ENCODE data around the gene GAB3. TPM values are rescaled to one million over a fixed set of nuclear protein-coding genes. Genes with fewer than 3 reads are reported as not detected.

The GAB3 gene
- polyA plus RNA-seq, 1 donor (not counting 4 experiments of a cell fraction or from before 2014, with no cell fraction given) = 0.18 TPM

DNA sequence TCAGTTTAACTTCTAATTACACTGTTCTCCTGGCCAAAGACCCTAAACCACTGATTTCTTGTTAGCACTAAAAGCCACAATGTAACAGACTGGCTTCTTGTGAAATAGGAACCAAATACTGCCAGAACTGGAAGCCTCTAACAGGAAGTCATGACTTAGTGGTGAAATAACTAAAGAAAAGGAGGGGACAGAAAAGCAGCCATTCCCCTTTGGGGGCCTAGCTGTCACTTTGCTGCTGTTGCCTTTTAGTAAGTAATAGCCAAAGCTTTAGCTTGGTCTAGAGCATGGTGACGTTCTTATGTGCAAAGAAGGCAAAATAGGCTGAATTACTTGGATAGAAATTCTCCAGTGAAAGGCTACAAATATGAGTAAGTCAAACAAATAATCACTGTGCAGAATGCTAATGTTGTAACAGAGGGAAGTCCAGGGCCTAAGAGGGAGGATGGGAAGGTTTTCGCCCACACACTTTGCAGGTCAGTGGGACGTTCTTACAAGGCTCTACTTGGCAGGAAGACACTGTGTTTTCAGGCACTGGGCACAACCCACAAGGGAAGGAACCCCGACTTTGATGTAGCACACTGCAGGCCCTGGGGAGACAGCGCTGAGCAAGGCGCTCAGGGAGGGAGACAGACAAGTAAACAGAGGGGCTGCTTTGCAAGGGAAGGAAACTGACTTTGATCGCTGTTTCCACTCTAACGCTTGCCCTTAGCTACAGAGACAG is 16.7 kb downstream of the GAB3 start:
- H3K9me3 ChIP-seq (ENCODE audit: control insufficient read depth, low read depth, low read length) = no peaks in the 10 kb centered on the region
- H3K4me2 ChIP-seq (ENCODE audit: control insufficient read depth, extremely low read depth, insufficient read depth, low read depth, low read length) = no peak overlapping the region
- no peak overlapping the region for H3K9ac ChIP-seq (ENCODE audit: control insufficient read depth, extremely low read depth, insufficient read depth, low read length)
- peaks cover 7% of the 10 kb centered on the region for H3K4me1 ChIP-seq (ENCODE audit: control insufficient read depth, extremely low read depth, insufficient read depth, low read length)
- no peaks in the 10 kb centered on the region for H4K20me1 ChIP-seq (ENCODE audit: control insufficient read depth, extremely low read depth, insufficient read depth, low read length)
- DNase-seq (ENCODE audit: low read depth, low spot score) = no peak
- no peaks in the 10 kb centered on the region for H3K27me3 ChIP-seq (ENCODE audit: control insufficient read depth, extremely low read depth, insufficient read depth, low read length)
- dilution Hi-C loops (cut with MboI; ENCODE audit: extremely low pct_ligation_motif_present, low sequenced_read_pairs) = no loop called here
- H3K27ac ChIP-seq (ENCODE audit: control insufficient read depth, insufficient read depth, low read length) = no peak overlapping the region
- no peak overlapping the region for H2AFZ ChIP-seq (ENCODE audit: control insufficient read depth, low read length)
- H3K9me1 ChIP-seq (ENCODE audit: control insufficient read depth, extremely low read depth, insufficient read depth, low read length) = no peaks in the 10 kb centered on the region
- H3K36me3 ChIP-seq (ENCODE audit: control insufficient read depth in 2 of 2, extremely low read depth in 1 of 2, insufficient read depth in 2 of 2, low read length in 2 of 2) = no peaks in the 10 kb centered on the region
- TF ChIP-seq, protein P1, sequence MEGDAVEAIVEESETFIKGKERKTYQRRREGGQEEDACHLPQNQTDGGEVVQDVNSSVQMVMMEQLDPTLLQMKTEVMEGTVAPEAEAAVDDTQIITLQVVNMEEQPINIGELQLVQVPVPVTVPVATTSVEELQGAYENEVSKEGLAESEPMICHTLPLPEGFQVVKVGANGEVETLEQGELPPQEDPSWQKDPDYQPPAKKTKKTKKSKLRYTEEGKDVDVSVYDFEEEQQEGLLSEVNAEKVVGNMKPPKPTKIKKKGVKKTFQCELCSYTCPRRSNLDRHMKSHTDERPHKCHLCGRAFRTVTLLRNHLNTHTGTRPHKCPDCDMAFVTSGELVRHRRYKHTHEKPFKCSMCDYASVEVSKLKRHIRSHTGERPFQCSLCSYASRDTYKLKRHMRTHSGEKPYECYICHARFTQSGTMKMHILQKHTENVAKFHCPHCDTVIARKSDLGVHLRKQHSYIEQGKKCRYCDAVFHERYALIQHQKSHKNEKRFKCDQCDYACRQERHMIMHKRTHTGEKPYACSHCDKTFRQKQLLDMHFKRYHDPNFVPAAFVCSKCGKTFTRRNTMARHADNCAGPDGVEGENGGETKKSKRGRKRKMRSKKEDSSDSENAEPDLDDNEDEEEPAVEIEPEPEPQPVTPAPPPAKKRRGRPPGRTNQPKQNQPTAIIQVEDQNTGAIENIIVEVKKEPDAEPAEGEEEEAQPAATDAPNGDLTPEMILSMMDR (optimal IDR thresholded peaks at IDR 0.05 in 1 of 3, IDR thresholded peaks at IDR 0.05 in 1 of 3, conservative IDR thresholded peaks at IDR 0.05 in 1 of 3; ENCODE audit: extremely low read depth in 1 of 3, insufficient read depth in 2 of 3, low read length in 3 of 3) = no peak
- TF ChIP-seq EZH2 (IDR thresholded peaks at IDR 0.05; ENCODE audit: low read length) = no peak
- FAIRE-seq = no peak
- H3K79me2 ChIP-seq (ENCODE audit: control insufficient read depth, insufficient read depth, low read length) = no peaks in the 10 kb centered on the region
- H3K4me3 ChIP-seq (ENCODE audit: control insufficient read depth in 2 of 3, extremely low read depth in 1 of 3, insufficient read depth in 2 of 3, low read depth in 1 of 3, low read length in 3 of 3) = no peak overlapping the region

DNA sequence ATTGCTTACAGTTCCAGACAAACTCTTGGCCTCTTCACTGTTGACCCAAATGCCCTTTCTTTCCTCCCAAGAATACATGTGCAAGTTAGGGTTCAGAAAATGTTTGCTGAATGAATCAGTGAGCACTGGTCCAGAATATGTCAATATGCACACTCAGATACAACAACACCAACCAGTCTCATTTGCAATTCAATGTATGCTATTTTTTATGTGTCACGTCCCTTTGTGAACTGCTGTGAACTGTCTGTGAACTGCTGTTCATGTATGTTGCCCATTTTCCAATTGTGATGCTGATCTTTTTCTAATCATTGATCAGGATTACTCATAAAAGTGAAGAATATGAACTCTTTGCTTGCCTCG is 17.8 kb downstream of the GAB3 start:
- H3K4me3 ChIP-seq (ENCODE audit: control insufficient read depth in 2 of 3, extremely low read depth in 1 of 3, insufficient read depth in 2 of 3, low read depth in 1 of 3, low read length in 3 of 3) = no peak overlapping the region

More for the DNA sequence above, 17.8 kb downstream of the GAB3 start:
- Histone ChIP-seq H3K4me1 (ENCODE audit: control insufficient read depth, extremely low read depth, insufficient read depth, low read length) (peaks cover 11% of the 10 kb centered on the region), H3K4me2 (ENCODE audit: control insufficient read depth, extremely low read depth, insufficient read depth, low read depth, low read length) (no peak overlapping the region), H3K36me3 (ENCODE audit: control insufficient read depth in 2 of 2, extremely low read depth in 1 of 2, insufficient read depth in 2 of 2, low read length in 2 of 2) (no peaks in the 10 kb centered on the region), H3K27me3 (ENCODE audit: control insufficient read depth, extremely low read depth, insufficient read depth, low read length) (no peaks in the 10 kb centered on the region), H3K79me2 (ENCODE audit: control insufficient read depth, insufficient read depth, low read length) (no peaks in the 10 kb centered on the region), H4K20me1 (ENCODE audit: control insufficient read depth, extremely low read depth, insufficient read depth, low read length) (no peaks in the 10 kb centered on the region), H3K9ac (ENCODE audit: control insufficient read depth, extremely low read depth, insufficient read depth, low read length) (no peak overlapping the region), H3K9me3 (ENCODE audit: control insufficient read depth, low read depth, low read length) (no peaks in the 10 kb centered on the region), H3K27ac (ENCODE audit: control insufficient read depth, insufficient read depth, low read length) (no peak overlapping the region), H3K9me1 (ENCODE audit: control insufficient read depth, extremely low read depth, insufficient read depth, low read length) (no peaks in the 10 kb centered on the region), H2AFZ (ENCODE audit: control insufficient read depth, low read length) (no peak overlapping the region)
- no peak for TF ChIP-seq EZH2 (IDR thresholded peaks at IDR 0.05; ENCODE audit: low read length)
- TF ChIP-seq, protein P1 (optimal IDR thresholded peaks at IDR 0.05 in 1 of 3, IDR thresholded peaks at IDR 0.05 in 1 of 3, conservative IDR thresholded peaks at IDR 0.05 in 1 of 3; ENCODE audit: extremely low read depth in 1 of 3, insufficient read depth in 2 of 3, low read length in 3 of 3) = no peak
- DNase-seq (ENCODE audit: low read depth, low spot score) (no peak), FAIRE-seq (no peak)
- dilution Hi-C loops (cut with MboI; ENCODE audit: extremely low pct_ligation_motif_present, low sequenced_read_pairs) = no loop called here

Measured in keratinocyte (primary cell).